ENCODE results near the gene IFT57.

The IFT57 gene

DNA sequence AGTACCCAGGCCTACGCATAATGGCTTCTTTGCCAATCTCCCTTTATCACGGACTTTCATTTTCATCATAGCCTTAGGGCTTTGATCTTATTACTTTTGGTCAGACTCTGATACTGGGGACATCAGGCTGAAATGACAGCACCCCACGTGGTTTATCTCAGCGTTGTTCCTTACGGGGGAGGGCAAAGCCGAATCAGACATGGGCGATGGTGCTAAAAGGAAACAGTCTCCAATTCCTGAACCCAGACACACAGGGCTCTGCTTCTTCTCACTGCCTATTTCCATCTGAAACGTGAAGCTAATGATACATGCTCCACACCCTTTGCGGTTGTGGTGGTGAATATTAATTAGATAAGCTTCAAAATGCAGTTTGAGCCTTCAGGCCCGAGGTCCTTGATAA, 72.0 kb downstream of the IFT57 start:
- Histone ChIP-seq H3K9me3 (replicated peaks in 1 of 11) (peaks cover 17 to 38% (median 24%) of the 10 kb centered on the region in 11 experiments), H3K9ac (no peak overlapping the region), H3K4me1 (peaks cover 0 to 18% (median 0%) of the 10 kb centered on the region in 10 experiments; a peak in 5 of 20 replicates), H4K20me1 (no peaks in the 10 kb centered on the region), H3K27me3 (no peaks in the 10 kb centered on the region), H3K27ac (no peak overlapping the region), H3K36me3 (peaks cover 0 to 6% (median 0%) of the 10 kb centered on the region in 11 experiments; a peak in 2 of 22 replicates), H3K4me3 (no peak overlapping the region), H3K4me2 (no peak overlapping the region)
- no peak for TF ChIP-seq Cebpa-rat (IDR thresholded peaks at IDR 0.05)

GRCh38 chr3:108146139-108146538, 76.1 kb downstream of the IFT57 start:
- no peaks in the 10 kb centered on the region for H3K27me3 ChIP-seq
- peaks cover 14 to 25% (median 20%) of the 10 kb centered on the region in 11 experiments for H3K9me3 ChIP-seq (replicated peaks in 1 of 11)
- no peak for TF ChIP-seq Cebpa-rat (IDR thresholded peaks at IDR 0.05)
- H3K9ac ChIP-seq = no peak overlapping the region
- no peak overlapping the region for H3K4me2 ChIP-seq
- no peaks in the 10 kb centered on the region for H4K20me1 ChIP-seq
- no peaks in the 10 kb centered on the region for H3K4me1 ChIP-seq
- no peak overlapping the region for H3K27ac ChIP-seq
- H3K4me3 ChIP-seq = no peak overlapping the region
- peaks cover 0 to 6% (median 0%) of the 10 kb centered on the region in 11 experiments; a peak in 2 of 22 replicates for H3K36me3 ChIP-seq

DNA sequence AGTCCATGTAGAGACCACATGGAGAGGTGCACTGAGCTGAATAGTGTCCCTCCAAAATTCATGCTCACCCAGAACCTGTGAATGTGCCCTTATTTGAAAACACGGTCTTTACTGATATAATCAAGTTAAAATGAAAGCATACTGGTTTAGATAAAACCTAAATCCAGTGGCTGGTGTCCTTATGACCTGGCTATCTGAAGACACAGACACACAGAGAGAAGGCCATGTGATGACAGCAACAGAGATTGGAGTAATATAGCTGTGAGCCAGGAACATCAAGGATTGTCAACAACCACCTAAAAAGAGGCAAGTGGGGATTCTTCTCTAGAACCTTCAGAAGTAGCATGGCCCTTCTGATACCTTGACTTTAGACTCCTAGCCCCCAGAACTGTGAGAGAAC, 76.6 kb downstream of the IFT57 start:
- no peaks in the 10 kb centered on the region for H3K4me1 ChIP-seq
- H3K4me2 ChIP-seq = no peak overlapping the region
- H4K20me1 ChIP-seq = no peaks in the 10 kb centered on the region
- H3K27ac ChIP-seq = no peak overlapping the region
- H3K9ac ChIP-seq = no peak overlapping the region
- no peaks in the 10 kb centered on the region for H3K27me3 ChIP-seq
- no peak overlapping the region for H3K4me3 ChIP-seq
- no peak for TF ChIP-seq Cebpa-rat (IDR thresholded peaks at IDR 0.05)
- H3K9me3 ChIP-seq (replicated peaks in 1 of 11) = peaks cover 14 to 30% (median 20%) of the 10 kb centered on the region in 11 experiments
- H3K36me3 ChIP-seq = peaks cover 0 to 6% (median 0%) of the 10 kb centered on the region in 11 experiments; a peak in 2 of 22 replicates

GRCh38 chr3:108137460-108137814, 84.8 kb downstream of the IFT57 start:
- no peak overlapping the region for H3K4me3 ChIP-seq
- no peak overlapping the region for H3K27ac ChIP-seq
- H3K4me1 ChIP-seq = peaks cover 26 to 37% (median 31%) of the 10 kb centered on the region in 10 experiments
- TF ChIP-seq Cebpa-rat (IDR thresholded peaks at IDR 0.05) = no peak
- no peak overlapping the region for H3K4me2 ChIP-seq
- no peaks in the 10 kb centered on the region for H4K20me1 ChIP-seq
- H3K9me3 ChIP-seq (replicated peaks in 1 of 11) = peaks cover 0 to 17% (median 9%) of the 10 kb centered on the region in 11 experiments; a peak in 10 of 22 replicates
- no peaks in the 10 kb centered on the region for H3K27me3 ChIP-seq
- H3K9ac ChIP-seq = no peak overlapping the region
- peaks cover 0 to 21% (median 16%) of the 10 kb centered on the region in 11 experiments; a peak in 16 of 22 replicates for H3K36me3 ChIP-seq

DNA sequence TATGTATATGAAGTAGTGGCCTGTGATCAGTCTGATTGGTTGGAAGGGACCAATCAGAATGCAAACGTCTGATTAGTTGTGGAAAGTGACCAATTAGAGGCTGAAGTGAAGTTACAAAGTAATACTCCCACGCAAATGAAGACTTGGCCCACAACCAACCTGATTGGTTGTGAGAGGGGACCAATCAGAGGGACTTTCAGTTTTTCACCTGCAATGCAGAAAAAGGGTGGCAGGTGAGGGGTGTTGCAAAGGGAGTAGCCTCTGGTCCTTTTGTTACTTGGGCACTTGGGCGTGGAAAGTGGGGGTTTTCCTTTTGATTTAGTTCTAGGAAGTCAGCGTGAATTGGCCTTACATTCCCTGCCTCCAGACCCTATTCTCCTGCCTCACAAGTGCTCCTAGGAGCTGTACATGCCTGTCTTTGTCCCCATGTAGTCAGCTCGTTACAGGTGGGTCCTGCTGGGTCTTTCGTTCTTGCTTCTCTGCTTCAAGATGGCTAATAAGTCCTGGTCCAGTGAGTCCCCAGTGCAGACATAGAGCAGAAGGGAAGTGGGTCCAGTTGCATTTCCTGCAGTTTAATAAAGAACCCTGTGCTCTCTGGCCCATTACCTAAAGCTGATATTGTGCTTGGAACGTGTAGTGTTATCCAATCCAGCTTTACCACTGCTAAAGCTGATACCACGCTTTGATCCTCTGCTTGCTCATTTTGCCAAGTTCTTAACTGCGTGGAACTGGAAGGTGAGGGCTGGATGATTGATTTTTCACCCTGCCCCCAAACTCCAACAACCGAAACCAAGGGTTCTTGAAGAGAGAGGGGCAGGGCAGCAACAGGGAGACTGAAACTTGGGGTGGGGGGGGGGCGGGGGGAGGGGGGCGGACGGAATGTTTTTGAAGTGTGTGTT, 85.4 kb downstream of the IFT57 start:
- Histone ChIP-seq H3K9ac (no peak overlapping the region), H3K4me2 (peak overlapping the region in 8 of 11 experiments; percentile 4 to 44 (median 30); a peak in 10 of 22 replicates), H3K4me3 (no peak overlapping the region), H3K9me3 (replicated peaks in 1 of 11) (peaks cover 0 to 17% (median 9%) of the 10 kb centered on the region in 11 experiments; a peak in 10 of 22 replicates), H3K36me3 (peaks cover 0 to 21% (median 16%) of the 10 kb centered on the region in 11 experiments; a peak in 16 of 22 replicates), H3K27ac (no peak overlapping the region), H4K20me1 (no peaks in the 10 kb centered on the region), H3K4me1 (peaks cover 32 to 43% (median 37%) of the 10 kb centered on the region in 10 experiments), H3K27me3 (no peaks in the 10 kb centered on the region)
- no peak for TF ChIP-seq Cebpa-rat (IDR thresholded peaks at IDR 0.05)

- Histone ChIP-seq H3K4me2 (peak overlapping the region; percentile 70 to 95 (median 82)), H3K36me3 (peaks cover 0 to 21% (median 16%) of the 10 kb centered on the region in 11 experiments; a peak in 16 of 22 replicates), H3K4me1 (peaks cover 43 to 61% (median 55%) of the 10 kb centered on the region in 10 experiments), H4K20me1 (no peaks in the 10 kb centered on the region), H3K9ac (peak overlapping the region in 8 of 11 experiments; percentile 1 to 65 (median 37); a peak in 9 of 22 replicates), H3K4me3 (peak overlapping the region in 3 of 10 experiments; percentile 8 to 40 (median 19); a peak in 4 of 20 replicates), H3K27me3 (no peaks in the 10 kb centered on the region), H3K9me3 (replicated peaks in 1 of 11) (peaks cover 0 to 16% (median 9%) of the 10 kb centered on the region in 11 experiments; a peak in 10 of 22 replicates), H3K27ac (peak overlapping the region in 9 of 11 experiments; percentile 17 to 86 (median 59); a peak in 19 of 22 replicates)
- TF ChIP-seq Cebpa-rat (IDR thresholded peaks at IDR 0.05) = no peak
These were observed 87.7 kb downstream of the IFT57 start for GRCh38 chr3:108134555-108134880.

- Histone ChIP-seq H3K4me3 (peak overlapping the region in 6 of 10 experiments; percentile 8 to 42 (median 27); a peak in 10 of 20 replicates), H4K20me1 (no peaks in the 10 kb centered on the region), H3K27me3 (no peaks in the 10 kb centered on the region), H3K4me2 (peak overlapping the region; percentile 70 to 95 (median 82)), H3K27ac (peak overlapping the region in 10 of 11 experiments; percentile 17 to 86 (median 58); a peak in 20 of 22 replicates), H3K9ac (peak overlapping the region; percentile 1 to 65 (median 21); a peak in 11 of 22 replicates), H3K9me3 (replicated peaks in 1 of 11) (peaks cover 0 to 19% (median 10%) of the 10 kb centered on the region in 11 experiments; a peak in 10 of 22 replicates), H3K36me3 (peaks cover 0 to 23% (median 17%) of the 10 kb centered on the region in 11 experiments; a peak in 16 of 22 replicates), H3K4me1 (peaks cover 43 to 61% (median 57%) of the 10 kb centered on the region in 10 experiments)
- TF ChIP-seq Cebpa-rat (IDR thresholded peaks at IDR 0.05) = no peak
These were observed 88.2 kb downstream of the IFT57 start for GRCh38 chr3:108133858-108134554.

DNA sequence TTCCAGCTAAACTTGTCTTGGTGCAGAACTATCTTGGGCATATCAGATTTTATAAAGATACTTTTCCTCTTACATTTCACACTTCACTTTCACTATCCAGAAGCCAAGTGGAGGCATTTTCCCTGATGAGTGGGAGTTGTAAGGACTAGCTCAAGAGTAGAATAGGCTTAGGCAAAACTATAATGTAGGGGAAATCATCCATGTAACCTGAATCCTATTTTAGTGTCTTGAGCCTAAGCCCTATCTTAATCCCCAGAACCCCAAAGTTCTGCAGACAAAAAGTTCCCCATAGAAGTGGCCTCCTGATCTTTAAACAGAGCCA, 89.2 kb downstream of the IFT57 start:
- peaks cover 0 to 30% (median 17%) of the 10 kb centered on the region in 11 experiments; a peak in 16 of 22 replicates for H3K36me3 ChIP-seq
- peaks cover 49 to 67% (median 63%) of the 10 kb centered on the region in 10 experiments for H3K4me1 ChIP-seq
- H4K20me1 ChIP-seq = no peaks in the 10 kb centered on the region
- no peak for TF ChIP-seq Cebpa-rat (IDR thresholded peaks at IDR 0.05)
- peak overlapping the region; percentile 70 to 95 (median 82) for H3K4me2 ChIP-seq
- peak overlapping the region in 10 of 11 experiments; percentile 17 to 86 (median 56); a peak in 19 of 22 replicates for H3K27ac ChIP-seq
- H3K9me3 ChIP-seq (replicated peaks in 1 of 11) = peaks cover 6 to 24% (median 13%) of the 10 kb centered on the region in 11 experiments; a peak in 14 of 22 replicates
- H3K4me3 ChIP-seq = peak overlapping the region in 6 of 10 experiments; percentile 14 to 44 (median 29); a peak in 10 of 20 replicates
- peak overlapping the region in 10 of 11 experiments; percentile 3 to 65 (median 29); a peak in 14 of 22 replicates for H3K9ac ChIP-seq
- no peaks in the 10 kb centered on the region for H3K27me3 ChIP-seq
